Subcutaneous adipose tissue (tissue), 4 donors: ENCODE measurements around the gene TMEM119. TPM values are rescaled to one million over a fixed set of nuclear protein-coding genes. Genes with fewer than 3 reads are reported as not detected.

ENCODE experiments used
- CTCF ChIP-seq: fragments of 450-650 bp; IDR thresholded peaks from one replicate; pipeline ENCODE4 v1.5.1; 2016; ENCODE audit warnings: low read depth, mild to moderate bottlenecking, control low read depth, antibody characterized with exemption, moderate library complexity
- total RNA-seq, 4 donors: library from RNA; depleted of rRNA; stranded (reverse); fragments of >200 nt; gene quantifications; one replicate each; pipeline ENCODE4 v1.1.0, GENCODE V29; 2016

Gene TMEM119
- total RNA-seq, 4 donors from 2014 or later, result 7.8 to 20.5 (median 12.1) TPM

GRCh38 chr12:108616941-108617858 is 19.3 kb upstream of the TMEM119 start:
- TF ChIP-seq CTCF, result no peak

DNA sequence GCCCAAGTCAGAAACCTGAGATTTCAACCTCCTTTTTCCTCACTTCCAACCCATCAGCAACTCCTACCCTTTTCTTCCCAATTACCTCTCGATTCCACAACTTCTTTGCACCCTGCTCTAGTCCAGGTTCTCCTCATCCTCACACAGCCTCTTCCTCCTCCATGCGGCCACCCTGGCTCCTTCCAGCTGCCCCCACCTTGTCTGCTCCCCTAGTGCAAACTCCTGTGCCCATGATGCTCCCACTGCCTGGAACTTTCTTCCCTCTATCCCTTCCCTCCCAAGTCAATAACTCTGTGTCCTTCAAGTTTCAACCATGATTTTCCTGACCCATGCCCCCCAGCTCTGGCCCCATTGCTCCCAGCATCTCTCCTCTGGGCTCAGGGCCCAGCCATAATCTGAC is 18.5 kb upstream of the TMEM119 start:
- no peak for TF ChIP-seq CTCF

DNA sequence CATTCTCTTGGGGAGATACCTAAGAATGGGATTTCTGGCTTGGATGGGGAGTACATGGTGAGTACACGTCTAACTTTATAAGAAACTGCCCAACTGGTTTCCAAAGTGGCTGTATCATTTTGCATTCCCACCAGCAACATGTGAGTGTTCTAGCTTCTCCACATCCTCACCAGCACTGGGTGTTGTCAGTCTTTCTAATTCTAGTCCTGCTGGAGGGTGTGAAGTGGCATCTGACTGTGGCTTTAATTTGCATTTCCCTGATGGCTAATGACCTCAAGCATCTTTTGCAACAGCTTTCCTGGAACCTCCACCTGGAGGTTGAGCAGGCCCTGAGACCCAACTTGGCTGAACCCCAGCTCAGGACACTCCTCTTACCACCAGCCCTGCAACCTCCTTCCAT is 18.0 kb upstream of the TMEM119 start:
- no peak for TF ChIP-seq CTCF

DNA sequence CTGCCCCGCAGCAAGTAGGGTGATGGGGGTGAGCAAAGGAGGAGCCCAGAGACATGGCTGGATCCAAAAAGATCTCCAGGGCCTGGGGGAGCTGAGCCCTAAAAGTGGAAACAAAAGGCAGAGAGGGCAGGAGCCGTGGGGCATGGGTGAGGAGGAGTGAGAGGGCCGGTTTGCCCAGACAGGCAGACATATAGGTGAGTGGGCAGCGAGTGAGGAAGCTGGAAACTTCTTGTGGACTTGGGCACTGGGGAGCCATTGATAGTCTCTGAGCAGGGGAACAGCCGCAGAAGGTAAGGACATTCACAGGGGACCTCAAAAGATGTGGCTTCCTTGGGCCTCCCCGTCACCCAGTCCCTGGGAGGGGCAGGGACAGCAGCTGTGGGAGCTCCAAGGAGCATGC is 16.8 kb upstream of the TMEM119 start:
- no peak for TF ChIP-seq CTCF

DNA sequence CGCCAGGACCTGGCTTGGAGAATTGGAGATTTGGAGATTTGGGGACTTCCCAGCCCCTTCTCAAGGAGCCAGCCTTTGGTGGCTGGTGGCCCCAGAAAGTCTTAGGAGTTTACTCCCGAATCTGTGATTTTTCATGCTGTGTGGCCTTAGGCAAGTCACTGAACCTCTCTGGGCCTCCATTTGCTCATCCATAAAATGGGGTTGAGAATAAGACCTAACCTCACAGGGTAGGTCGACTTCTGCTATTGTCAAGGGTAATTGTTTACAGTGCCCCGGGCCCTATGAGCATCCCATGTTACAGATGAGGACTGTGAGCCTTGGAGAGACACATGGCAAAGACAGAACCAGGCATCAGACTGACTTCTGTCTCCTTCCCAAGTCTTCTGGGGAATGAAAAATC is 16.2 kb upstream of the TMEM119 start:
- TF ChIP-seq CTCF, result no peak

DNA sequence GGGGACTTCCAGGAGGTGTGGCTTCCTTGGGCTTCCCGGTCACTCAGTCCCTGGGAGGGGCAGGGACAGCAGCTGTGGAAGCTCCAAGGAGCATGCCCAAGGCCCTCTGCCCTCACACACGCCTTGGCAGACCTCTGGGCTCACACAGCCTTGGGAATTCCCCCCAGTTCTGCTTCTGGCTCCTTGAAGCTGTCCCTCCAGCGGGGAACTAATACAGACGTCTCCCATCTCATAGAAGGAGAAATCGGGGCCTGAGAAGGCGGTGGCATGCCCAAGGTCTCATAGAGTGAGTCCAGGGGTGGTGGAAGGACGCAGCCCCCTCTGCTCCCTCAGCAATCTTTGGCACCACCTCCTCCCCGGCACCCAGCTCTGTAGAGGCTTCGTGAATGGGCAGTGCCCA is 15.7 kb upstream of the TMEM119 start:
- no peak for TF ChIP-seq CTCF

GRCh38 chr12:108612788-108613282 is 15.0 kb upstream of the TMEM119 start:
- TF ChIP-seq CTCF, result no peak
